Caco-2 (cell line): ENCODE results near the gene XIRP1. TPM values are rescaled to one million over a fixed set of nuclear protein-coding genes. Genes with fewer than 3 reads are reported as not detected.

Experiments used
- BruUV-seq: library from RNA; stranded (reverse); fragments of 400-500 nt; replicated peaks from 2 replicates; lab custom pipeline; 2021; lab: Mats Ljungman, UMichigan
- CTCF ChIA-PET: fragments of 300-600 bp; sonication (Branson Sonifier 250); formaldehyde crosslinking; loops from one replicate; lab custom pipeline; 2022; ENCODE audit warnings: antibody characterized with exemption; lab: Charles Lee
- POLR2A ChIA-PET: fragments of 300-600 bp; sonication (Branson Sonifier 250); formaldehyde crosslinking; loops from one replicate; lab custom pipeline; 2022; ENCODE audit warnings: antibody characterized with exemption; lab: Charles Lee
- DNase-seq, 2 experiments: peaks; one replicate each; pipeline versions ENCODE4 v3.0.0 to v3.0.0-alpha.2; 2020 to 2022
- H3K27me3 ChIP-seq: replicated peaks from 2 replicates; pipeline ENCODE4 v1.6.0; 2011; ENCODE audit warnings: low read length; ENCODE audit not compliant: control insufficient read depth, insufficient read depth
- H3K36me3 ChIP-seq: 2 replicates; pipeline ENCODE4 v1.5.1; 2011; ENCODE audit warnings: low read length; ENCODE audit not compliant: control insufficient read depth, insufficient read depth
- H3K4me1 ChIP-seq: fragments of 250-450 bp; sonication (Bioruptor Pico); 2 replicates; pipeline ENCODE4 v1.5.1; 2020; ENCODE audit warnings: mild to moderate bottlenecking
- H3K4me3 ChIP-seq: 2 replicates; pipeline ENCODE4 v1.5.1; 2011; ENCODE audit warnings: low read depth, mild to moderate bottlenecking, control low read depth, low read length
- H3K9me3 ChIP-seq: fragments of 250-450 bp; sonication (Bioruptor Pico); 2 replicates; pipeline ENCODE4 v1.5.1; 2020; ENCODE audit warnings: mild to moderate bottlenecking, moderate library complexity
- H3K27ac Mint-ChIP-seq: one replicate; pipeline ENCODE4 v1.8.0; 2022; ENCODE audit warnings: mixed read lengths; ENCODE audit not compliant: unreplicated experiment
- H3K27me3 Mint-ChIP-seq: one replicate; pipeline ENCODE4 v1.8.0; 2022; ENCODE audit warnings: mixed read lengths; ENCODE audit not compliant: insufficient read depth, unreplicated experiment
- H3K36me3 Mint-ChIP-seq: one replicate; pipeline ENCODE4 v1.8.0; 2022; ENCODE audit warnings: mild to moderate bottlenecking, mixed read lengths; ENCODE audit not compliant: insufficient read depth, unreplicated experiment
- H3K4me1 Mint-ChIP-seq: one replicate; pipeline ENCODE4 v1.8.0; 2022; ENCODE audit warnings: low read depth, mixed read lengths; ENCODE audit not compliant: unreplicated experiment
- H3K4me3 Mint-ChIP-seq: one replicate; pipeline ENCODE4 v1.8.0; 2022; ENCODE audit warnings: mild to moderate bottlenecking, moderate library complexity, mixed read lengths; ENCODE audit not compliant: unreplicated experiment
- H3K9me3 Mint-ChIP-seq: one replicate; pipeline ENCODE4 v1.8.0; 2022; ENCODE audit warnings: mixed read lengths; ENCODE audit not compliant: unreplicated experiment
- CTCF ChIP-seq, 2 experiments: fragments of 200-600 bp in 1 of 2; IDR thresholded peaks; 1 replicate in 1 of 2; 2 replicates in 1 of 2; pipeline versions ENCODE4 v1.5.1 to v1.8.0; 2011 to 2022; ENCODE audit warnings: antibody characterized with exemption in 1 of 2, control low read depth in 1 of 2, inconsistent platforms in 1 of 2, low read depth in 1 of 2, low read length in 1 of 2, mild to moderate bottlenecking in 1 of 2, moderate library complexity in 1 of 2; ENCODE audit not compliant: insufficient read depth in 1 of 2, severe bottlenecking in 1 of 2, unreplicated experiment in 1 of 2
- intact Hi-C: fragments of 100-400 bp; cut with micrococcal nuclease; formaldehyde crosslinking; loops from one replicate; pipeline ENCODE4 v1.10.0; 2022; ENCODE audit not compliant: unreplicated experiment
- total RNA-seq: library from RNA; stranded (reverse); gene quantifications from 2 replicates; pipeline ENCODE4 v1.2.3, GENCODE V29; 2022

XIRP1 gene
- total RNA-seq, 1 experiment from 2014 or later = not detected

GRCh38 chr3:39189150-39189958, 3.0 kb downstream of the XIRP1 start:
- Histone ChIP-seq H3K4me1 (peaks cover 26% of the 10 kb centered on the region), H3K4me3 (no peak overlapping the region), H3K27me3 (no peaks in the 10 kb centered on the region), H3K36me3 (no peaks in the 10 kb centered on the region), H3K9me3 (no peaks in the 10 kb centered on the region)
- DNase-seq = no peak
- intact Hi-C loops = no loop called here
- no peaks in the 10 kb centered on the region for H3K36me3 Mint-ChIP-seq
- ChIA-PET CTCF (interaction anchor here (0.7 to 5.0 kb wide), 5 partner anchors 63 to 189 kb away, joined by 3 to 132 read pairs (median 10); partner anchors contain the start of genes GORASP1 and TTC21A), POLR2A (no interaction called here)
- peak overlapping the region; percentile 22 for H3K27ac Mint-ChIP-seq
- H3K9me3 Mint-ChIP-seq = no peaks in the 10 kb centered on the region
- H3K27me3 Mint-ChIP-seq = no peaks in the 10 kb centered on the region
- no TSS peak for BruUV-seq
- H3K4me3 Mint-ChIP-seq = no peak overlapping the region
- TF ChIP-seq CTCF (IDR thresholded peaks at IDR 0.05; ENCODE audit: insufficient read depth in 1 of 2, low read depth in 1 of 2, low read length in 1 of 2, severe bottlenecking in 1 of 2, unreplicated experiment in 1 of 2) = no peak
- peaks cover 13% of the 10 kb centered on the region for H3K4me1 Mint-ChIP-seq

GRCh38 chr3:39188271-39189149, 3.9 kb downstream of the XIRP1 start:
- POLR2A ChIA-PET = no interaction called here
- Mint-ChIP-seq H3K27ac (no peak overlapping the region), H3K27me3 (no peaks in the 10 kb centered on the region), H3K36me3 (no peaks in the 10 kb centered on the region), H3K4me3 (no peak overlapping the region), H3K4me1 (peaks cover 13% of the 10 kb centered on the region), H3K9me3 (no peaks in the 10 kb centered on the region)
- Histone ChIP-seq H3K27me3 (no peaks in the 10 kb centered on the region), H3K9me3 (no peaks in the 10 kb centered on the region), H3K4me3 (no peak overlapping the region), H3K36me3 (no peaks in the 10 kb centered on the region), H3K4me1 (peaks cover 26% of the 10 kb centered on the region)
- intact Hi-C loops = no loop called here
- no peak for TF ChIP-seq CTCF (IDR thresholded peaks at IDR 0.05; ENCODE audit: insufficient read depth in 1 of 2, low read depth in 1 of 2, low read length in 1 of 2, severe bottlenecking in 1 of 2, unreplicated experiment in 1 of 2)
- CTCF ChIA-PET = interaction anchor here (0.7 to 5.0 kb wide), 4 partner anchors 62 to 190 kb away, joined by 3 to 132 read pairs (median 13); no protein-coding TSS in a partner anchor
- no TSS peak for BruUV-seq
- no peak for DNase-seq
